Dendritic cell treated with granulocyte-macrophage colony-stimulating factor and Interleukin-4, amounts not matched to agents 40 ng/mL and 50 ng/mL, for 4 days (primary cell): ENCODE measurements around the gene RRP15.

Source experiments
- H3K27ac Mint-ChIP-seq: one replicate; pipeline ENCODE4 v1.8.0; 2022; ENCODE audit warnings: mild to moderate bottlenecking, mixed read lengths
- H3K27me3 Mint-ChIP-seq: one replicate; pipeline ENCODE4 v1.8.0; 2022; ENCODE audit warnings: mild to moderate bottlenecking, mixed read lengths
- H3K36me3 Mint-ChIP-seq: one replicate; pipeline ENCODE4 v1.8.0; 2022; ENCODE audit warnings: low read depth, mixed read lengths
- H3K4me1 Mint-ChIP-seq: one replicate; pipeline ENCODE4 v1.8.0; 2022; ENCODE audit warnings: low read depth, mixed read lengths
- H3K4me3 Mint-ChIP-seq: one replicate; pipeline ENCODE4 v1.8.0; 2022; ENCODE audit warnings: mild to moderate bottlenecking, moderate library complexity, mixed read lengths
- H3K9me3 Mint-ChIP-seq: one replicate; pipeline ENCODE4 v1.8.0; 2022; ENCODE audit warnings: mixed read lengths
- intact Hi-C: fragments of 100-400 bp; cut with micrococcal nuclease; formaldehyde crosslinking; loops from one replicate; pipeline ENCODE4 v1.15.0; 2022

RRP15 gene

GRCh38 chr1:218332416-218332815, 47.3 kb downstream of the RRP15 start:
- Mint-ChIP-seq H3K9me3 (no peaks in the 10 kb centered on the region), H3K27me3 (no peaks in the 10 kb centered on the region), H3K4me3 (no peak overlapping the region), H3K27ac (no peak overlapping the region), H3K36me3 (peaks cover 17% of the 10 kb centered on the region), H3K4me1 (no peaks in the 10 kb centered on the region)
- intact Hi-C loops, result loop anchor here (5.0 to 10.0 kb wide), 4 partner anchors 872 to 1482 kb away; no protein-coding TSS in a partner anchor

GRCh38 chr1:218336328-218336727, 51.2 kb downstream of the RRP15 start:
- peaks cover 12% of the 10 kb centered on the region for H3K36me3 Mint-ChIP-seq
- H3K27ac Mint-ChIP-seq, result no peak overlapping the region
- H3K9me3 Mint-ChIP-seq, result no peaks in the 10 kb centered on the region
- no peak overlapping the region for H3K4me3 Mint-ChIP-seq
- intact Hi-C loops, result loop anchor here (5.0 to 10.0 kb wide), 3 partner anchors 868 to 1478 kb away; no protein-coding TSS in a partner anchor
- no peaks in the 10 kb centered on the region for H3K27me3 Mint-ChIP-seq
- no peaks in the 10 kb centered on the region for H3K4me1 Mint-ChIP-seq

GRCh38 chr1:218339267-218339831, 54.3 kb downstream of the RRP15 start:
- Mint-ChIP-seq H3K27me3 (peaks cover 8% of the 10 kb centered on the region), H3K36me3 (no peaks in the 10 kb centered on the region), H3K9me3 (no peaks in the 10 kb centered on the region), H3K4me3 (no peak overlapping the region), H3K4me1 (no peaks in the 10 kb centered on the region), H3K27ac (no peak overlapping the region)
- intact Hi-C loops, result loop anchor here (1.0 to 10.0 kb wide), 4 partner anchors 182 to 1475 kb away; no protein-coding TSS in a partner anchor

DNA sequence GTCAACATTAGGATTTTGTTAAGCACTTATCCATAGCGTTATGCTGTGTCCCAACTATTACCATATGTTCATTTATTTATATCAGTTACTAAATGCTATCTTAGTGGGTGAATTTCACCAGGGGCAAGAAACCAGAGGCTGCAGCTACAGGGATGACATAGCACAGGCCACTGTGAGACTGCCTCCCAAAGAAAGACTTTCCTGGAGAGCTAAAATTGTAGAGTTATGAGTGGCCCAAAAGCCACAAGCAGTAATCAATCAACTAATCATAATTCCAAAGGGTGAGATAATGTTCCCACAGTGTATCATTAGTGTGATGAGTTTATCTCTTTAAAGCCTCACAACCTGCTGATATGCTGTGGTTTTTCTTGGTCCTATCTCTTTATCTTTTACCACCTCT, 56.2 kb downstream of the RRP15 start:
- no peaks in the 10 kb centered on the region for H3K4me1 Mint-ChIP-seq
- no peak overlapping the region for H3K27ac Mint-ChIP-seq
- no peak overlapping the region for H3K4me3 Mint-ChIP-seq
- intact Hi-C loops, result no loop called here
- peaks cover 5% of the 10 kb centered on the region for H3K36me3 Mint-ChIP-seq
- peaks cover 8% of the 10 kb centered on the region for H3K27me3 Mint-ChIP-seq
- no peaks in the 10 kb centered on the region for H3K9me3 Mint-ChIP-seq

DNA sequence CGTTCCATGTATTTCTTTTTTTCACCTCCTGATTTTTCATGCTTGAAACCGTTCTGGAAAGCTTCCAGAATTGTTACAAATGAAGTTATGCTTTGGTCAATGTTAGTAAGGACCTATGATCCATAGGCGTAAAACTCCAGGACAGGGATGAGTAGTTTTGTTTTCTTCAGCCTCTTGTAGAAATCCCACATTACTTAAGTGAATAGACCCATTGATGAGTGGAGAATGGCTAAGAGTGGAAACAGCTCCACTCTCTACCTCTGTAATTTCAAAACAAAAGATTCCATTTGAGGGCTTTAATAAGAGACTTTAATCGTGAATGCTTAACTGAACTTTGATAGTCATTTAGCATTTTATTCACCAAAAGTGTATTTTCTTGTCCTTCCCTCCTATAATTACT, 57.0 kb downstream of the RRP15 start:
- H3K36me3 Mint-ChIP-seq, result peaks cover 6% of the 10 kb centered on the region
- H3K27me3 Mint-ChIP-seq, result peaks cover 8% of the 10 kb centered on the region
- intact Hi-C loops, result no loop called here

DNA sequence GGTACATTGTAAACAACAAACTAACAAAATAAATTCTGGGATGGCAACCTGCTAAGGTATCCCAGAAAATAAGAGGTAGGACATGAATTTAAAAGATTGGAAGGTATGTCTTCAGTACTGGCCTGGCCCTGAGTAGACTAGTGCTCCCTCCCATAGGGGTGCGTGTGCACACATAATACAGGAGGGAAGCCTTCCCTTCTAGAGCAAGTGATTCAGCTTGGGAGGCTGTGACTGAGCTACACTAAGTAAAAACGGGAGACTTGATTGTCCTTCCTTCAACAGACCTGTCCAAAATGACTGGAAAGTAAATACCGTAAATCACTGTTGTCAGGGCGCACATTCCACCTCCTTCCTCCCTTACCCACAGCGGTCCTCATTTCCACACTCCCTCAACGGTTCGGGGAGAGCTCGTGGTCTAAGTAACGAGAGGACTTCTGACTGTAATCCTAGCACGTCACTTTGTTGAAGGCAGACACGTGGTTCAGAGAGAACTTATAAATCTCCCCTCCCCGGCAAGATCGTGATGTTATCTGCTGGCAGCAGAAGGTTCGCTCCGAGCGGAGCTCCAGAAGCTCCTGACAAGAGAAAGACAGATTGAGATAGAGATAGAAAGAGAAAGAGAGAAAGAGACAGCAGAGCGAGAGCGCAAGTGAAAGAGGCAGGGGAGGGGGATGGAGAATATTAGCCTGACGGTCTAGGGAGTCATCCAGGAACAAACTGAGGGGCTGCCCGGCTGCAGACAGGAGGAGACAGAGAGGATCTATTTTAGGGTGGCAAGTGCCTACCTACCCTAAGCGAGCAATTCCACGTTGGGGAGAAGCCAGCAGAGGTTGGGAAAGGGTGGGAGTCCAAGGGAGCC, 60.0 kb downstream of the RRP15 start, which contains the start of gene TGFB2:
TGFB2 (plus strand) TSS at position 523 of the 859 bp plus-strand sequence. CDS start 1,366 bp downstream, outside the sequence.
- Mint-ChIP-seq H3K4me1 (peaks cover 4% of the 10 kb centered on the region), H3K36me3 (peaks cover 6% of the 10 kb centered on the region), H3K4me3 (no peak within 1 kb of the TSS), H3K27me3 (peaks cover 14% of the 10 kb centered on the region), H3K27ac (no peak within 1 kb of the TSS), H3K9me3 (no peaks in the 10 kb centered on the region)
- intact Hi-C loops, result loop anchor here (5.0 kb wide), 1 partner anchor 112 kb away; no protein-coding TSS in a partner anchor

More for the DNA sequence above, 57.0 kb downstream of the RRP15 start:
- H3K4me1 Mint-ChIP-seq, result no peaks in the 10 kb centered on the region
- no peak overlapping the region for H3K4me3 Mint-ChIP-seq
- no peaks in the 10 kb centered on the region for H3K9me3 Mint-ChIP-seq
- H3K27ac Mint-ChIP-seq, result no peak overlapping the region

DNA sequence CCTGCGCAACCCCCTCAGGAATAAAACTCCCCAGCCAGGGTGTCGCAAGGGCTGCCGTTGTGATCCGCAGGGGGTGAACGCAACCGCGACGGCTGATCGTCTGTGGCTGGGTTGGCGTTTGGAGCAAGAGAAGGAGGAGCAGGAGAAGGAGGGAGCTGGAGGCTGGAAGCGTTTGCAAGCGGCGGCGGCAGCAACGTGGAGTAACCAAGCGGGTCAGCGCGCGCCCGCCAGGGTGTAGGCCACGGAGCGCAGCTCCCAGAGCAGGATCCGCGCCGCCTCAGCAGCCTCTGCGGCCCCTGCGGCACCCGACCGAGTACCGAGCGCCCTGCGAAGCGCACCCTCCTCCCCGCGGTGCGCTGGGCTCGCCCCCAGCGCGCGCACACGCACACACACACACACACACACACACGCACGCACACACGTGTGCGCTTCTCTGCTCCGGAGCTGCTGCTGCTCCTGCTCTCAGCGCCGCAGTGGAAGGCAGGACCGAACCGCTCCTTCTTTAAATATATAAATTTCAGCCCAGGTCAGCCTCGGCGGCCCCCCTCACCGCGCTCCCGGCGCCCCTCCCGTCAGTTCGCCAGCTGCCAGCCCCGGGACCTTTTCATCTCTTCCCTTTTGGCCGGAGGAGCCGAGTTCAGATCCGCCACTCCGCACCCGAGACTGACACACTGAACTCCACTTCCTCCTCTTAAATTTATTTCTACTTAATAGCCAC, 60.7 kb downstream of the RRP15 start:
- no peak overlapping the region for H3K27ac Mint-ChIP-seq
- H3K27me3 Mint-ChIP-seq, result peaks cover 15% of the 10 kb centered on the region
- intact Hi-C loops, result loop anchor here (5.0 kb wide), 1 partner anchor 111 kb away; no protein-coding TSS in a partner anchor
- peaks cover 11% of the 10 kb centered on the region for H3K4me1 Mint-ChIP-seq
- H3K4me3 Mint-ChIP-seq, result no peak overlapping the region
- peaks cover 6% of the 10 kb centered on the region for H3K36me3 Mint-ChIP-seq
- H3K9me3 Mint-ChIP-seq, result no peaks in the 10 kb centered on the region

GRCh38 chr1:218346391-218347204, 61.5 kb downstream of the RRP15 start:
- intact Hi-C loops, result loop anchor here (5.0 kb wide), 1 partner anchor 111 kb away; no protein-coding TSS in a partner anchor
- H3K9me3 Mint-ChIP-seq, result no peaks in the 10 kb centered on the region
- H3K4me1 Mint-ChIP-seq, result peaks cover 19% of the 10 kb centered on the region
- peaks cover 6% of the 10 kb centered on the region for H3K36me3 Mint-ChIP-seq
- H3K27me3 Mint-ChIP-seq, result peaks cover 15% of the 10 kb centered on the region
- no peak overlapping the region for H3K27ac Mint-ChIP-seq
- H3K4me3 Mint-ChIP-seq, result no peak overlapping the region

DNA sequence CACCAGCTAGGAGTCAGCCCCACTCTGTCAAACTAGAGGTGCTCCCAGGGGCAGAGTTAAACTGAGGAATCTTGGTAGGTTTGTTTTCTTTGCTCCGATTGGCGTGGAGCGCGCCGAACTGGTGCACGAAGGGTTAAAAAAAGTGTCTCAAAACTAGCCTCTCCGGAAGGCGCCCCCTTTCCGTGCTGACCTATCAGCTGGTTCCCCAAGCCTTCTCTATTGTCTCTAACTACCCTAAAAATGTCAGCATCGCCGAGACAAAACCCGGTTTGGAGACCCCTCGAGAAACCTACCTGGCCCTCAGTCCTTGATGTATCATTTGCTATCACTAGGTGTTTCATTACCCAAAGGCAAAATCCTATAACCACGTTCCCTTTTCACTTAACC, 62.2 kb downstream of the RRP15 start:
- intact Hi-C loops, result loop anchor here (5.0 kb wide), 1 partner anchor 110 kb away; no protein-coding TSS in a partner anchor
- Mint-ChIP-seq H3K27ac (no peak overlapping the region), H3K36me3 (peaks cover 6% of the 10 kb centered on the region), H3K27me3 (peaks cover 13% of the 10 kb centered on the region), H3K9me3 (no peaks in the 10 kb centered on the region), H3K4me1 (peaks cover 21% of the 10 kb centered on the region), H3K4me3 (no peak overlapping the region)

- H3K27ac Mint-ChIP-seq, result no peak overlapping the region
- intact Hi-C loops, result loop anchor here (5.0 kb wide), 1 partner anchor 109 kb away; no protein-coding TSS in a partner anchor
- peaks cover 6% of the 10 kb centered on the region for H3K36me3 Mint-ChIP-seq
- H3K27me3 Mint-ChIP-seq, result peaks cover 10% of the 10 kb centered on the region
- no peak overlapping the region for H3K4me3 Mint-ChIP-seq
- H3K9me3 Mint-ChIP-seq, result no peaks in the 10 kb centered on the region
- peaks cover 21% of the 10 kb centered on the region for H3K4me1 Mint-ChIP-seq
Measured at GRCh38 chr1:218347723-218348627, 62.9 kb downstream of the RRP15 start.

- Mint-ChIP-seq H3K36me3 (peaks cover 6% of the 10 kb centered on the region), H3K4me3 (no peak overlapping the region), H3K27ac (no peak overlapping the region), H3K27me3 (peaks cover 7% of the 10 kb centered on the region), H3K9me3 (no peaks in the 10 kb centered on the region), H3K4me1 (peaks cover 21% of the 10 kb centered on the region)
- intact Hi-C loops, result loop anchor here (5.0 kb wide), 1 partner anchor 109 kb away; no protein-coding TSS in a partner anchor
Measured at GRCh38 chr1:218348628-218349071, 63.6 kb downstream of the RRP15 start.

GRCh38 chr1:218349348-218350034, 64.4 kb downstream of the RRP15 start:
- intact Hi-C loops, result loop anchor here (5.0 kb wide), 1 partner anchor 108 kb away; no protein-coding TSS in a partner anchor
- H3K27me3 Mint-ChIP-seq, result peaks cover 7% of the 10 kb centered on the region
- no peak overlapping the region for H3K27ac Mint-ChIP-seq
- H3K9me3 Mint-ChIP-seq, result no peaks in the 10 kb centered on the region
- H3K4me3 Mint-ChIP-seq, result no peak overlapping the region
- peaks cover 21% of the 10 kb centered on the region for H3K4me1 Mint-ChIP-seq
- peaks cover 6% of the 10 kb centered on the region for H3K36me3 Mint-ChIP-seq
